DOHH2 (cell line): ENCODE results near the gene FECH.

ENCODE experiments used
- CTCF ChIP-seq: fragments of 200-600 bp; sonication (generic); IDR thresholded peaks from one replicate; pipeline ENCODE4 v1.5.1; 2014; ENCODE audit warnings: antibody characterized with exemption, mild to moderate bottlenecking, low read depth, low read length; ENCODE audit not compliant: poor library complexity, severe bottlenecking
- EZH2phosphoT487 ChIP-seq: fragments of 200-600 bp; sonication (generic); IDR thresholded peaks from 2 replicates; pipeline ENCODE4 v1.6.1; 2017; ENCODE audit warnings: borderline replicate concordance, mild to moderate bottlenecking, antibody characterized with exemption, low read length, moderate library complexity, mixed read lengths

- TF ChIP-seq CTCF (no peak), EZH2phosphoT487 (no peak)
Observed at GRCh38 chr18:57621246-57621604, 34.7 kb upstream of the FECH start.
